ENCODE measurements around the gene PIP5K1C.

PIP5K1C gene

GRCh38 chr19:3673506-3674439 lies 26.5 kb downstream of the PIP5K1C start:
- no peak for DNase-seq (ENCODE audit: low read depth)
- TF ChIP-seq CTCF (IDR thresholded peaks at IDR 0.05; ENCODE audit: control insufficient read depth, extremely low read depth, insufficient read depth): no peak
- H3K4me3 ChIP-seq (ENCODE audit: low read depth, low read length): no peak overlapping the region

GRCh38 chr19:3672993-3673392 lies 27.3 kb downstream of the PIP5K1C start:
- H3K4me3 ChIP-seq (ENCODE audit: low read depth, low read length): no peak overlapping the region
- TF ChIP-seq CTCF (IDR thresholded peaks at IDR 0.05; ENCODE audit: control insufficient read depth, extremely low read depth, insufficient read depth): no peak
- DNase-seq (ENCODE audit: low read depth): no peak

- DNase-seq (ENCODE audit: low read depth): no peak
- H3K4me3 ChIP-seq (ENCODE audit: low read depth, low read length): no peak overlapping the region
- no peak for TF ChIP-seq CTCF (IDR thresholded peaks at IDR 0.05; ENCODE audit: control insufficient read depth, extremely low read depth, insufficient read depth)
Observed at GRCh38 chr19:3672575-3672948, 27.7 kb downstream of the PIP5K1C start.

DNA sequence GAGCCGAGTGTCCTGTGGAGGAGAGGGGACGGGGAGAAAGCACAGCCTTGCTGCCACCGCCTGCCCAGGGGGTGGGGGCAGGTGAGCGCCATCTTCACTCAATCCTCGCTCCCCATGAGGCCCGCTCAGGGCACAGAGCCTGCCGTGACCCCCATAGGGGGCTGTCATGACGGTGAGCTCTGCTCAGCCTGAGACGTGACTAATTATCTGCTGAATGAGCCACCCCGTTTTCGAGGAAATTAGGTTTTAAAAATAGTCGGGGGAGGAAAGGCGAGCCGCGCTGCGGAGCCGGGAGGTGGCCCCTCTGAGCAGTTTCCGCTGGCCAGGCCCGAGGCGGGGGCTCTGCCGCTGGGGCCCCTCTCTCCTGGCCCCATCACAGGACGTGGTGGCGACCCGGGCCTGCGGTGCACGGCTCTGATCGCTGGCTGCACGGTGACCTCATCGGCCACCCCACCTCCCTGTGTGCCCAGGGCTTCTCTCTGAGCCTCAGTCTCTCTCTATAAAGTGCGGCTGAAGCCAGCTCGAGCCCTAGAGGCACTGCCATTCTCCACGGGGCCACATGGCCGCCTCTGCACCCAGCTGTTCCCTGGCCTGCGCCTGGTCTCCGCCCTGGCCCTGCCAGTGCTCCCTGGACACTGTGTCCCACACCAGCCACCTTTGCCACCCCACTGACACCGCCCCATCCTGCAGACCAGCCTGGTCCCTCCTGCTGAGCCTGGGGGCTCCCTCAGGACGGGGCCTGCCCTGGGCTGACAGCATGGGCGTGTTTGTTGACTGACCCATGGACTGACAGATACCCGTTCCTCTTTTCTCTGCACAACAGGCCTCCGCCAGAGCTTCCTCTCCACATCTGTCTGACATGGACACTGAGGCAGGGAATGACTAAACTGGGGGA lies 28.3 kb downstream of the PIP5K1C start:
- DNase-seq (ENCODE audit: low read depth): no peak
- TF ChIP-seq CTCF (IDR thresholded peaks at IDR 0.05; ENCODE audit: control insufficient read depth, extremely low read depth, insufficient read depth): no peak
- no peak overlapping the region for H3K4me3 ChIP-seq (ENCODE audit: low read depth, low read length)

DNA sequence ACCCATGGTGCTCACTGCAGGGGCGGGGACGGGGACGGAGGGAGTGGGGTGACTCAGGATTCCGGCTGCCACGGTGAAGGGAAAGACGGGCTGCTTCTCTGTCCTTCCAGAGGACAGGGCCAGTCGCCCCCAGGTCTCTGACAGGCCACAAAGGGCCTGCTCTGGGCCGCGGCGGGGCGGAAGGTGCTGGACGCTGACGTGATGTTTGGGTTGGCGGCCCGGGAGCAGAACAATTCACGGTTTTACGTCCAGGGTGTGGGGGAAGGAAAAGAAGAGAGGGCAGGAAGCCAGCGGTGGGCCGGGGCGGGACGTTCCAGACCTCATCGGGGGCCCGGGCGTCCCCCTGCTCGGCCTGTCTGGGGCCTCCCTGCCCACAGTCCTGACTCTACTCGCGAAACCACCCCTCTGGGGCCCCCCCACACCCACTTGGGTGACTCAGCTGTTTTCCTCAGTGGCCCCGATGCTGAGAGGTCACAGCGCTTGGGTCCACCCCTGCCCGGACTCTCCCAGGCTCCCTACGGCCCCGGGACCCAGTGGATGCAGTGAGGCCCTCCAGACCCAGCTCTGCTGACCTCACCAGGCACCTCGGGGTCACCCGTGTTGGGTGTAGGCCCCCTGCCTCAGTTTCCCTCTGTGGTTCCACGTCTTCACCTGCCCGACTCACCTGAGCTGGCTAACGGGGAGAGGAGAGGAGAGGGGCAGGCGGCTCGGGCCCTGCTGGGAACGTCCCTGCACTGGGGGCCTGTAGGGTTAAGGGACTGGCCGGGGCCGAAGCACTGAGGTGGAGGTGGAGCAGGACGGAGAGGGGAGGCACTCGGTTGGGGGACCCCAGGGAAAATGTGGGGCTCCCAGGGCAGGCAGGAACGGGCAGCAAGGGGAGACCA lies 29.2 kb downstream of the PIP5K1C start:
- no peak for TF ChIP-seq CTCF (IDR thresholded peaks at IDR 0.05; ENCODE audit: control insufficient read depth, extremely low read depth, insufficient read depth)
- H3K4me3 ChIP-seq (ENCODE audit: low read depth, low read length): no peak overlapping the region
- no peak for DNase-seq (ENCODE audit: low read depth)

Measured in LNCaP clone FGC (cell line).